Immature natural killer cell (primary cell): ENCODE measurements around the gene CADM1. TPM values are rescaled to one million over a fixed set of nuclear protein-coding genes. Genes with fewer than 3 reads are reported as not detected.
A peak's percentile ranks its signal among the peaks of the same experiment; 100 is the strongest.

Experiments
- DNase-seq, 3 donors: peaks; one replicate each; pipeline ENCODE4 v3.0.0; 2022; ENCODE audit warnings: mixed read lengths in 1 of 3
- H3K27ac Mint-ChIP-seq, 6 donors: one replicate each; pipeline ENCODE4 v1.8.0; 2020; ENCODE audit warnings: mixed read lengths in 6 of 6, mild to moderate bottlenecking in 5 of 6, inconsistent platforms in 4 of 6, moderate library complexity in 3 of 6
- H3K27me3 Mint-ChIP-seq, 3 donors: one replicate each; pipeline ENCODE4 v1.8.0; 2020 to 2021; ENCODE audit warnings: low read depth in 3 of 3, mild to moderate bottlenecking in 3 of 3, mixed read lengths in 3 of 3, moderate library complexity in 3 of 3, inconsistent platforms in 1 of 3
- H3K36me3 Mint-ChIP-seq, 3 donors: one replicate each; pipeline ENCODE4 v1.8.0; 2020; ENCODE audit warnings: mixed read lengths in 3 of 3, inconsistent platforms in 2 of 3, mild to moderate bottlenecking in 2 of 3
- H3K4me1 Mint-ChIP-seq, 2 donors: one replicate each; pipeline ENCODE4 v1.8.0; 2020; ENCODE audit warnings: inconsistent platforms in 2 of 2, mild to moderate bottlenecking in 2 of 2, mixed read lengths in 2 of 2, moderate library complexity in 1 of 2
- H3K4me3 Mint-ChIP-seq, 5 donors: one replicate each; pipeline ENCODE4 v1.8.0; 2020; ENCODE audit warnings: mild to moderate bottlenecking in 5 of 5, mixed read lengths in 5 of 5, inconsistent platforms in 3 of 5, moderate library complexity in 3 of 5
- H3K9me3 Mint-ChIP-seq, 6 donors: one replicate each; pipeline ENCODE4 v1.8.0; 2020; ENCODE audit warnings: mild to moderate bottlenecking in 6 of 6, mixed read lengths in 6 of 6, inconsistent platforms in 4 of 6, moderate library complexity in 3 of 6
- polyA plus RNA-seq, 3 donors: library from polyadenylated mRNA; unstranded; fragments of 300-500 nt; fragmentation: Illumina TruSeq; gene quantifications; one replicate each; pipeline ENCODE4 v1.2.3, GENCODE V29; 2021

Gene CADM1
- polyA plus RNA-seq, 3 donors from 2014 or later = 1.0 to 2.4 (median 1.1) TPM

GRCh38 chr11:115527534-115528125 lies 23.4 kb upstream of the CADM1 start:
- DNase-seq = no peak
- Mint-ChIP-seq H3K27me3 (peaks cover 1 to 5% (median 4%) of the 10 kb centered on the region in 3 donors), H3K36me3 (no peaks in the 10 kb centered on the region), H3K9me3 (peaks cover 0 to 5% (median 0%) of the 10 kb centered on the region in 6 donors), H3K4me3 (no peak overlapping the region), H3K27ac (no peak overlapping the region), H3K4me1 (no peaks in the 10 kb centered on the region)

- Mint-ChIP-seq H3K4me3 (no peak overlapping the region), H3K4me1 (no peaks in the 10 kb centered on the region), H3K36me3 (no peaks in the 10 kb centered on the region), H3K27ac (no peak overlapping the region), H3K9me3 (peaks cover 0 to 5% (median 0%) of the 10 kb centered on the region in 6 donors), H3K27me3 (peaks cover 2 to 5% (median 3%) of the 10 kb centered on the region in 3 donors)
- DNase-seq = no peak
These were observed 21.4 kb upstream of the CADM1 start for GRCh38 chr11:115525531-115526006.

- DNase-seq = no peak
- H3K4me1 Mint-ChIP-seq = no peaks in the 10 kb centered on the region
- H3K4me3 Mint-ChIP-seq = no peak overlapping the region
- no peaks in the 10 kb centered on the region for H3K36me3 Mint-ChIP-seq
- H3K27me3 Mint-ChIP-seq = peaks cover 2 to 4% (median 2%) of the 10 kb centered on the region in 3 donors
- no peak overlapping the region for H3K27ac Mint-ChIP-seq
- H3K9me3 Mint-ChIP-seq = peaks cover 0 to 5% (median 0%) of the 10 kb centered on the region in 6 donors
These were observed 20.4 kb upstream of the CADM1 start for GRCh38 chr11:115524572-115524971.

- H3K4me1 Mint-ChIP-seq = no peaks in the 10 kb centered on the region
- no peak for DNase-seq
- no peaks in the 10 kb centered on the region for H3K36me3 Mint-ChIP-seq
- H3K9me3 Mint-ChIP-seq = peaks cover 0 to 5% (median 0%) of the 10 kb centered on the region in 6 donors
- H3K27me3 Mint-ChIP-seq = peaks cover 2 to 7% (median 4%) of the 10 kb centered on the region in 3 donors
- H3K4me3 Mint-ChIP-seq = no peak overlapping the region
- H3K27ac Mint-ChIP-seq = no peak overlapping the region
These were observed 19.6 kb upstream of the CADM1 start for GRCh38 chr11:115523727-115524399.

GRCh38 chr11:115522302-115522701 lies 18.1 kb upstream of the CADM1 start:
- no peak overlapping the region for H3K4me3 Mint-ChIP-seq

GRCh38 chr11:115521825-115522224 lies 17.6 kb upstream of the CADM1 start:
- Mint-ChIP-seq H3K36me3 (no peaks in the 10 kb centered on the region), H3K27me3 (peaks cover 2 to 8% (median 4%) of the 10 kb centered on the region in 3 donors), H3K4me3 (no peak overlapping the region), H3K4me1 (no peaks in the 10 kb centered on the region), H3K9me3 (peaks cover 0 to 2% (median 0%) of the 10 kb centered on the region in 6 donors), H3K27ac (no peak overlapping the region)
- no peak for DNase-seq

More at GRCh38 chr11:115522302-115522701, 18.1 kb upstream of the CADM1 start:
- Mint-ChIP-seq H3K27me3 (peaks cover 2 to 8% (median 4%) of the 10 kb centered on the region in 3 donors), H3K27ac (no peak overlapping the region), H3K36me3 (no peaks in the 10 kb centered on the region), H3K4me1 (no peaks in the 10 kb centered on the region), H3K9me3 (peaks cover 0 to 3% (median 0%) of the 10 kb centered on the region in 6 donors)
- no peak for DNase-seq

- H3K9me3 Mint-ChIP-seq = peaks cover 0 to 1% (median 0%) of the 10 kb centered on the region in 6 donors
- H3K27ac Mint-ChIP-seq = no peak overlapping the region
- H3K27me3 Mint-ChIP-seq = peaks cover 2 to 8% (median 2%) of the 10 kb centered on the region in 3 donors
- no peak for DNase-seq
- H3K36me3 Mint-ChIP-seq = no peaks in the 10 kb centered on the region
- H3K4me1 Mint-ChIP-seq = no peaks in the 10 kb centered on the region
- no peak overlapping the region for H3K4me3 Mint-ChIP-seq
These were observed 14.9 kb upstream of the CADM1 start for GRCh38 chr11:115518983-115519628.

GRCh38 chr11:115515647-115516395 lies 11.6 kb upstream of the CADM1 start:
- H3K4me3 Mint-ChIP-seq = no peak overlapping the region
- H3K9me3 Mint-ChIP-seq = no peaks in the 10 kb centered on the region
- no peaks in the 10 kb centered on the region for H3K4me1 Mint-ChIP-seq
- H3K27ac Mint-ChIP-seq = no peak overlapping the region
- H3K27me3 Mint-ChIP-seq = peaks cover 2 to 8% (median 5%) of the 10 kb centered on the region in 3 donors
- DNase-seq = no peak
- H3K36me3 Mint-ChIP-seq = no peaks in the 10 kb centered on the region

GRCh38 chr11:115506954-115507675 lies 2.9 kb upstream of the CADM1 start:
- Mint-ChIP-seq H3K4me3 (no peak overlapping the region), H3K4me1 (peaks cover 10 to 13% of the 10 kb centered on the region in 2 donors), H3K27me3 (peaks cover 8 to 11% (median 10%) of the 10 kb centered on the region in 3 donors), H3K9me3 (peaks cover 0 to 14% (median 3%) of the 10 kb centered on the region in 6 donors), H3K36me3 (peaks cover 0 to 4% (median 0%) of the 10 kb centered on the region in 3 donors), H3K27ac (no peak overlapping the region)
- no peak for DNase-seq

- H3K4me3 Mint-ChIP-seq = peak overlapping the region; percentile 67 to 87 (median 76)
These were observed 960 bp upstream of the CADM1 start for GRCh38 chr11:115505175-115505574.

GRCh38 chr11:115503886-115504275 lies 334 bp downstream of the CADM1 start:
- Mint-ChIP-seq H3K27ac (peak overlapping the region in 1 of 6 donors; percentile 57), H3K36me3 (peaks cover 0 to 4% (median 0%) of the 10 kb centered on the region in 3 donors), H3K27me3 (peaks cover 0 to 11% (median 7%) of the 10 kb centered on the region in 3 donors), H3K9me3 (peaks cover 0 to 14% (median 3%) of the 10 kb centered on the region in 6 donors), H3K4me3 (peak overlapping the region; percentile 58 to 87 (median 71)), H3K4me1 (peaks cover 10 to 13% of the 10 kb centered on the region in 2 donors)
- no peak for DNase-seq

More at GRCh38 chr11:115505175-115505574, 960 bp upstream of the CADM1 start:
- H3K27ac Mint-ChIP-seq = peak overlapping the region in 1 of 6 donors; percentile 67
- peaks cover 2 to 11% (median 7%) of the 10 kb centered on the region in 3 donors for H3K27me3 Mint-ChIP-seq
- DNase-seq = no peak
- peaks cover 0 to 14% (median 3%) of the 10 kb centered on the region in 6 donors for H3K9me3 Mint-ChIP-seq
- H3K4me1 Mint-ChIP-seq = peaks cover 10 to 13% of the 10 kb centered on the region in 2 donors
- H3K36me3 Mint-ChIP-seq = peaks cover 0 to 4% (median 0%) of the 10 kb centered on the region in 3 donors

GRCh38 chr11:115503083-115503885 lies 931 bp downstream of the CADM1 start:
- peaks cover 10 to 13% of the 10 kb centered on the region in 2 donors for H3K4me1 Mint-ChIP-seq
- peaks cover 0 to 4% (median 0%) of the 10 kb centered on the region in 3 donors for H3K36me3 Mint-ChIP-seq
- H3K27ac Mint-ChIP-seq = peak overlapping the region in 1 of 6 donors; percentile 57
- H3K27me3 Mint-ChIP-seq = peaks cover 5 to 14% (median 7%) of the 10 kb centered on the region in 3 donors
- H3K4me3 Mint-ChIP-seq = peak overlapping the region; percentile 58 to 87 (median 71)
- DNase-seq = peak in 2 of 3 donors; percentile 8 to 42
- peaks cover 0 to 19% (median 3%) of the 10 kb centered on the region in 6 donors for H3K9me3 Mint-ChIP-seq
